Peyer's patch (tissue), 4 donors: ENCODE measurements around the gene SPR. TPM values are rescaled to one million over a fixed set of nuclear protein-coding genes. Genes with fewer than 3 reads are reported as not detected.
A peak's percentile ranks its signal among the peaks of the same experiment; 100 is the strongest.

Source experiments
- DNase-seq, 3 donors: peaks; one replicate each; pipeline ENCODE4 v3.0.0-alpha.2; 2017 to 2019
- H3K27ac ChIP-seq, 4 donors: fragments of 200-600 bp; sonication (generic); one replicate each; pipeline ENCODE4 v1.5.1; 2016 to 2019
- H3K27me3 ChIP-seq, 2 donors: fragments of 200-600 bp; sonication (generic); one replicate each; pipeline ENCODE4 v1.5.1; 2019
- H3K36me3 ChIP-seq, 3 donors: fragments of 200-600 bp; sonication (generic); one replicate each; pipeline ENCODE4 v1.5.1; 2016 to 2019
- H3K4me1 ChIP-seq, 4 donors: fragments of 200-600 bp; sonication (generic); one replicate each; pipeline ENCODE4 v1.5.1; 2016 to 2019
- H3K4me3 ChIP-seq, 4 donors: fragments of 200-600 bp; sonication (generic); 1 replicate in 3 of 4; 2 replicates in 1 of 4; pipeline ENCODE4 v1.5.1; 2016 to 2019; ENCODE audit warnings: mild to moderate bottlenecking in 1 of 4
- H3K9me3 ChIP-seq, 4 donors: fragments of 200-600 bp; sonication (generic); one replicate each; pipeline ENCODE4 v1.5.1; 2016 to 2019; ENCODE audit warnings: mild to moderate bottlenecking in 1 of 4
- POLR2A ChIP-seq, 2 donors: fragments of 450-650 bp; IDR thresholded peaks; one replicate each; pipeline ENCODE4 v1.5.1; 2017; ENCODE audit warnings: antibody characterized with exemption in 2 of 2, mild to moderate bottlenecking in 2 of 2, moderate library complexity in 2 of 2
- total RNA-seq, 4 donors: library from RNA; depleted of rRNA; stranded (reverse); fragments of >200 nt; gene quantifications; one replicate each; pipeline ENCODE4 v1.1.0, GENCODE V29; 2016
- TF ChIP-seq, protein P1 (sequence below), 6 experiments: fragments of 450-650 bp in 4 of 6; fragments of 200-600 bp in 2 of 6; sonication (generic) in 1 of 6; IDR thresholded peaks; one replicate each; pipeline ENCODE4 v1.5.1; 2017 to 2019; ENCODE audit warnings: antibody characterized with exemption in 6 of 6, mild to moderate bottlenecking in 3 of 6, moderate library complexity in 1 of 6

Gene SPR
- total RNA-seq, 4 donors from 2014 or later, result 28.1 to 66.0 (median 52.1) TPM

DNA sequence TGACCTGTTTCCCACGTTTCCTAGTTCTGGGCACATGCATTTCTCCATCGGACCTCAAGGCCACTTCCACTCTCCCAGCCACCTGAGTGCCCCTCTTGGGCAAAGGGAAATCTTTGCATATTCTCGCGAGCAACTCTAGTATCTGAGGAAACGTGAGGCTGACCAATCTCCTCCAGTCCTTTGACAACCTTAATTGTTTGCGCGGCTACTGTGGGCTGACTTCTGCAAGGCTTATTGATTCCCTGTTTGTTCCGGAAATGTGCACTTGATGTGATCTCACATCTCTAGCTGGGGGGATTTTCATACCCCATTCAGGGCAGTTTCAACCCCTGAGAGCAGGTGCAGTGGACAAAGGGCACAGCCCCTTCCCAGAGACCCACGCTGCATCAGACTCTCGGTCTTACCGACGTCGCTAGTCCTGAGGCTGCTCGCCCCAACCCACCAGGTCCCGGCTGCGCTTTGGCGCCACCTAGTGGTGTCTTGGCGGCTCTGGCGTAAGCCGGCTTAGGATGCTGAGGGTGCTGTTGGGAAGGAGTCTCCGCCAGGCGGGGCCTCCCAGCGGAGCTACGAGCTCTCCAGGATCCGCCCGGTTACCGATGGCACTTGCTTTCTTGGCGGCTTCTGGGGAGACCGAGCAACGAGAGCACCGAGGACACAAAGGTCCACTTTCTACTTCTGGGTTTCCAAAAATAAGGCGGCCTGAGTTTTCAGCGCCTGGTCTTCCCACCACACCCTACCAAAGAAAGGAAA is 24.8 kb upstream of the SPR start:
- DNase-seq, result peak; percentile 67 to 94 (median 92)
- no peak overlapping the region for H3K27ac ChIP-seq
- no peak for TF ChIP-seq POLR2A (IDR thresholded peaks at IDR 0.05)
- TF ChIP-seq, protein P1, sequence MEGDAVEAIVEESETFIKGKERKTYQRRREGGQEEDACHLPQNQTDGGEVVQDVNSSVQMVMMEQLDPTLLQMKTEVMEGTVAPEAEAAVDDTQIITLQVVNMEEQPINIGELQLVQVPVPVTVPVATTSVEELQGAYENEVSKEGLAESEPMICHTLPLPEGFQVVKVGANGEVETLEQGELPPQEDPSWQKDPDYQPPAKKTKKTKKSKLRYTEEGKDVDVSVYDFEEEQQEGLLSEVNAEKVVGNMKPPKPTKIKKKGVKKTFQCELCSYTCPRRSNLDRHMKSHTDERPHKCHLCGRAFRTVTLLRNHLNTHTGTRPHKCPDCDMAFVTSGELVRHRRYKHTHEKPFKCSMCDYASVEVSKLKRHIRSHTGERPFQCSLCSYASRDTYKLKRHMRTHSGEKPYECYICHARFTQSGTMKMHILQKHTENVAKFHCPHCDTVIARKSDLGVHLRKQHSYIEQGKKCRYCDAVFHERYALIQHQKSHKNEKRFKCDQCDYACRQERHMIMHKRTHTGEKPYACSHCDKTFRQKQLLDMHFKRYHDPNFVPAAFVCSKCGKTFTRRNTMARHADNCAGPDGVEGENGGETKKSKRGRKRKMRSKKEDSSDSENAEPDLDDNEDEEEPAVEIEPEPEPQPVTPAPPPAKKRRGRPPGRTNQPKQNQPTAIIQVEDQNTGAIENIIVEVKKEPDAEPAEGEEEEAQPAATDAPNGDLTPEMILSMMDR (IDR thresholded peaks at IDR 0.05), result peak; percentile 33 to 98 (median 94)
- no peaks in the 10 kb centered on the region for H3K27me3 ChIP-seq
- H3K36me3 ChIP-seq, result no peaks in the 10 kb centered on the region
- H3K4me1 ChIP-seq, result peaks cover 0 to 10% (median 3%) of the 10 kb centered on the region in 4 donors
- no peaks in the 10 kb centered on the region for H3K9me3 ChIP-seq
- H3K4me3 ChIP-seq, result peak overlapping the region in 2 of 4 donors; percentile 36 to 37

DNA sequence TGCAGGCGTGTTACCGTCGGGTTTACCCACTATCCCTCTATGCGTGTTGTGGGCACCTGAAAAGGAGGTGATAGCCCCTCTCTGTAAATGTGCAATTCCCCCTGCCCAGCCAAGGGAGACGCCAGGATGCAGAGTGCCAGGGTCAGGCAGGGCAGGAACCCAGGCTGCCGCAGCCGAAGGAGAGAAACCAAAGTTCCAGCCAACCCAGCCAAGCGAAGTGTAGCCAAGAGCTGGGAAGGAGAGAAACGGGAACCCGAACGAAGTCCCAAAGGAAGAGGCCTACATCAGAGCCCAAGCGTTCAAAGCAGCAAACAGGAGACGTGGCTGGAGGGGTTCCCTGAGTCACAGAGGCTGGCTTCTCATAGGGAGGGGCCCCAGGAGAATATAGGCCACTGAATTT is 24.2 kb upstream of the SPR start:
- Histone ChIP-seq H3K4me1 (peaks cover 0 to 10% (median 3%) of the 10 kb centered on the region in 4 donors), H3K27ac (no peak overlapping the region), H3K4me3 (no peak overlapping the region), H3K9me3 (no peaks in the 10 kb centered on the region), H3K36me3 (no peaks in the 10 kb centered on the region), H3K27me3 (no peaks in the 10 kb centered on the region)
- no peak for TF ChIP-seq POLR2A (IDR thresholded peaks at IDR 0.05)
- TF ChIP-seq, protein P1 (IDR thresholded peaks at IDR 0.05), result no peak
- no peak for DNase-seq

GRCh38 chr2:72864500-72864899 is 22.7 kb upstream of the SPR start:
- H3K4me3 ChIP-seq, result no peak overlapping the region
- H3K9me3 ChIP-seq, result no peaks in the 10 kb centered on the region
- H3K4me1 ChIP-seq, result peaks cover 0 to 10% (median 3%) of the 10 kb centered on the region in 4 donors
- H3K36me3 ChIP-seq, result no peaks in the 10 kb centered on the region
- no peak for TF ChIP-seq POLR2A (IDR thresholded peaks at IDR 0.05)
- TF ChIP-seq, protein P1 (IDR thresholded peaks at IDR 0.05), result no peak
- no peak overlapping the region for H3K27ac ChIP-seq
- no peaks in the 10 kb centered on the region for H3K27me3 ChIP-seq
- no peak for DNase-seq

DNA sequence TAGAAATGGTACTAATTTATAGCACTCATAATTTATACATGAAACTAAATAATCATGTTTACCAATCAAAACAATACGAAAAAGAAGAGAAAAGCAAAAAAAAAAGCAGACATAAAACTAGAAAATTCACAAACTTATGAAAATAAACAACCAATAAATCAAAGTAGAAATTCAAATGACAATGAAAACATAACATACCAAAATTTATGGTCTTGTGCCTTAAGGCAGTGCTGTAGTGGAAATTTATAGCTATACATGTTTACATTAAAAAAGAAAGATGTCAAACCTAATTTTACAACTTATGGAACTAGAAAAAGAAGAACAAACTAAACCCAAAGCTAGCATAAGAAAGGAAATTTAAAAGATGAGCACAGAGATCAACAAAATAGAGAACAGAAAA is 16.1 kb upstream of the SPR start:
- Histone ChIP-seq H3K27me3 (no peaks in the 10 kb centered on the region), H3K36me3 (no peaks in the 10 kb centered on the region), H3K9me3 (no peaks in the 10 kb centered on the region), H3K4me3 (no peak overlapping the region), H3K4me1 (no peaks in the 10 kb centered on the region), H3K27ac (no peak overlapping the region)
- TF ChIP-seq, protein P1 (IDR thresholded peaks at IDR 0.05), result no peak
- TF ChIP-seq POLR2A (IDR thresholded peaks at IDR 0.05), result no peak
- no peak for DNase-seq

DNA sequence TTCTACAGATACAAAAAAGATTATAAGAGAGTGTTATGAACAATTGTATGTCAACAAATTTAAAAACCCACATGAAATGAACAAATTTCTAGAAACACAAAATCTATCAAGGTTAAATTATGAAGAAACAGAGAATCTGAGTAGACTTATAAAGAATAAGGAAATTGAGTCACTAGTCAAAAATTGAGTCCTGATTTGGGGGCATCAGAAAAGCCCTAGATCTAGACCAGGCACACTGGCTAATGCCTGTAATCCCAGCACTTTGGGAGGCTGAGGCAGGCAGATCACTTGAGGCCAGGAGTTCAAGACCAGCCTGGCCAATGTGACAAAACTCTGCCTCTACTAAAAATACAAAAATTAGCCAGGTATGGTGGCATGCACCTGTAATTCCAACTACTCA is 15.3 kb upstream of the SPR start:
- no peak overlapping the region for H3K27ac ChIP-seq
- no peak for TF ChIP-seq POLR2A (IDR thresholded peaks at IDR 0.05)
- TF ChIP-seq, protein P1 (IDR thresholded peaks at IDR 0.05), result no peak
- no peaks in the 10 kb centered on the region for H3K27me3 ChIP-seq
- no peaks in the 10 kb centered on the region for H3K4me1 ChIP-seq
- no peak overlapping the region for H3K4me3 ChIP-seq
- no peaks in the 10 kb centered on the region for H3K36me3 ChIP-seq
- H3K9me3 ChIP-seq, result no peaks in the 10 kb centered on the region
- no peak for DNase-seq
